HG02678 (cell line): ENCODE measurements around the gene PLXNB3.

Experiments used
- ATAC-seq: cut with Tn5 transposase; IDR thresholded peaks from one replicate; pipeline ENCODE4 v1.9.1; 2021; ENCODE audit warnings: mild to moderate bottlenecking, moderate library complexity; ENCODE audit not compliant: unreplicated experiment

Gene PLXNB3

DNA sequence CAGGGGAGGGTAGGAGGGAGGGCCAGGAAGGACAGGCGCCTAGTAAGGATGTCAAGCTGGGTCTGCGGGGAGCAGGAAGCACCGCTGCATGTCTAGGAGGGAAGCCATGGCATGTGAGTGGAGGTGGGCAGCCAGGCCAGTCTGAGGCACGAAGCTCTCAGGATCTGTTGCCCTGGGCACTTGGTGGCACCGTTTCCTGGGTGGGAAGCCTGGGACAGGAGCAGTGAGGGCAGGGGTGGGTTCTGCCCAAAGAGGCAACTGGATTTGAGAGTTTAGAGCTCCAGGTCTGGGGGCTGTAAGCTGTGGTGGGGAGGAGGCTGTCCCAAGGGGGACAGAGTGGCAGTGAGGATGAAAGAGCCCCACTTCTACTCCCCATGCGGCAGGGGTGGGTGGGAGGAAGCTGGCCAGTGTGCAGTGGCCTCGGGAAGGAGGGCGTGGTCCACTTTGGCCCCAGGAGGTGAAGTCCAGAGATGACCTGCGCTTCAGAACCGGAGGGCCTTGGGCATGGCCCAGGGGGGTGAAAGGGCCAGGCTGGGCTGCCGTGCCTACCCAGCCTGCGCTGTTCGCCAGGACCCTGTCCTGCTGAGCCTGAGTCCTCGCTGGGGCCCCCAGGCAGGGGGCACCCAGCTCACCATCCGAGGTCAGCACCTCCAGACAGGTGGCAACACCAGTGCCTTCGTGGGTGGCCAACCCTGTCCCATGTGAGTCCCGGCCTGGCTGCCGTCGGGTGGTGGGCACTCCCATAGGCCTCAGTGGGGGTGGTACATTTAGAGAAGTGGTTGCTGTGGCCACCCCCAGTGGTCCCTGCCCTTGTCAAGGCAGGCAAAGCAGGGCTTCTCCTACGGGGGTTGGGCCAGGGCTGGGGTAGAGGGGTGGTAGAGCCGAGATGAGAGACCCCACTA lies 8.5 kb downstream of the PLXNB3 start:
- no peak for ATAC-seq

DNA sequence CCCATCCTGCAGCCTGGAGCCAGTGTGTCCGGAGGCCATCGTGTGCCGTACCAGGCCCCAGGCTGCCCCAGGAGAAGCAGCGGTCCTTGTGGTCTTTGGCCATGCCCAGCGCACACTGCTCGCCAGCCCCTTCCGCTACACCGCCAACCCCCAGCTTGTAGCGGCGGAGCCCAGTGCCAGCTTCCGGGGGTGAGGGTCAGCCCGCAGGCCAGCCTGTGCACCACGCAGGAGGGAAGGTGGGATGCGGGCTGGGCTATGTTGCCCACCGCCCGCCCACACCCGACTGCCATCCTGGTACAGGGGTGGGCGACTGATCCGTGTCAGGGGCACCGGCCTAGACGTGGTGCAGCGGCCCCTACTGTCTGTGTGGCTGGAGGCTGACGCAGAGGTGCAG lies 9.2 kb downstream of the PLXNB3 start:
- ATAC-seq: no peak

DNA sequence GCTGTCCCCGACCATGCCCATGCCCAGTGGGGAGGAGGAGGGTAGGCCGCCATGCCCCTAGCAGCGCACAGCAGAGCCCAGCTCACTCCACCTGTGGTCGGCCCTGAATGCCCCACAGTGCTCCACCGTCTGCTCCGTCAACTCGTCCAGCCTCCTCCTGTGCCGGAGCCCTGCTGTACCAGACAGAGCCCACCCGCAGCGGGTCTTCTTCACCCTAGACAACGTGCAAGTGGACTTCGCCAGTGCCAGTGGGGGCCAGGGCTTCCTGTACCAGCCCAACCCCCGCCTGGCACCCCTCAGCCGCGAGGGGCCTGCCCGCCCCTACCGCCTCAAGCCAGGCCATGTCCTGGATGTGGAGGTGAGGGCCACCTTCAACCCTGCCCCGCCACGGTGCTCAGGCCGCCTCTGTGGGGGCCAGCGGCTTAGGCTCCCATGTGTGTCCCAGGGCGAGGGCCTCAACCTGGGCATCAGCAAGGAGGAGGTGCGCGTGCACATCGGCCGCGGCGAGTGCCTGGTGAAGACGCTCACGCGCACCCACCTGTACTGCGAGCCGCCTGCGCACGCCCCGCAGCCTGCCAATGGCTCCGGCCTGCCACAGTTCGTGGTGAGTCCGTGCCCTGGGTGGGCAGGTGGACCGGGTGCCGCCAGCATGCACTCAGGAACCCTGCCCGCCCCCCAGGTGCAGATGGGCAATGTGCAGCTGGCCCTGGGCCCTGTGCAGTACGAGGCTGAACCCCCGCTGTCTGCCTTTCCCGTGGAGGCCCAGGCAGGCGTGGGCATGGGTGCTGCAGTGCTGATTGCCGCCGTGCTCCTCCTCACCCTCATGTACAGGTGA lies 9.9 kb downstream of the PLXNB3 start:
- ATAC-seq: no peak

DNA sequence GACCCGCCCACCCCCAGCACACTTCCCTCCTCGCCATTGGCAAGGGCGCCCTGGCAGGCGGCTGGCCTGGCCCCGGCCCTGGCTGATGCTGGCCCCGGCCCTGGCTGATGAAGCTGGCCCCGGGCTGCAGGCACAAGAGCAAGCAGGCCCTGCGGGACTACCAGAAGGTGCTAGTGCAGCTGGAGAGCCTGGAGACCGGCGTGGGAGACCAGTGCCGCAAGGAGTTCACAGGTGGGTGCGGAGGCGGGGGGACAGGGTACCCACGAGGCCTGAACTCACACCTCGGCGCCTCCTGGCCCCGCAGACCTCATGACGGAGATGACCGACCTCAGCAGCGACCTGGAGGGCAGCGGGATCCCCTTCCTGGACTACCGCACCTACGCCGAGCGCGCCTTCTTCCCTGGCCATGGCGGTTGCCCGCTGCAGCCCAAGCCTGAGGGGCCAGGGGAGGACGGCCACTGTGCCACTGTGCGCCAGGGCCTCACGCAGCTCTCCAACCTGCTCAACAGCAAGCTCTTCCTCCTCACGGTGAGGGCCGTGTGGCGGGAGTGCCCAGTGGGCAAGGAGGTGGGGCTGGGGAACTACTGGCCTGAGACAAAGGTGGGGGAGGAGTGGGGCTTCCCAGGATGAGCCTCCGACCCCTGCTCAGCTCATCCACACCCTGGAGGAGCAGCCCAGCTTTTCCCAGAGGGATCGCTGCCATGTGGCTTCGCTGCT lies 10.7 kb downstream of the PLXNB3 start:
- ATAC-seq: no peak

DNA sequence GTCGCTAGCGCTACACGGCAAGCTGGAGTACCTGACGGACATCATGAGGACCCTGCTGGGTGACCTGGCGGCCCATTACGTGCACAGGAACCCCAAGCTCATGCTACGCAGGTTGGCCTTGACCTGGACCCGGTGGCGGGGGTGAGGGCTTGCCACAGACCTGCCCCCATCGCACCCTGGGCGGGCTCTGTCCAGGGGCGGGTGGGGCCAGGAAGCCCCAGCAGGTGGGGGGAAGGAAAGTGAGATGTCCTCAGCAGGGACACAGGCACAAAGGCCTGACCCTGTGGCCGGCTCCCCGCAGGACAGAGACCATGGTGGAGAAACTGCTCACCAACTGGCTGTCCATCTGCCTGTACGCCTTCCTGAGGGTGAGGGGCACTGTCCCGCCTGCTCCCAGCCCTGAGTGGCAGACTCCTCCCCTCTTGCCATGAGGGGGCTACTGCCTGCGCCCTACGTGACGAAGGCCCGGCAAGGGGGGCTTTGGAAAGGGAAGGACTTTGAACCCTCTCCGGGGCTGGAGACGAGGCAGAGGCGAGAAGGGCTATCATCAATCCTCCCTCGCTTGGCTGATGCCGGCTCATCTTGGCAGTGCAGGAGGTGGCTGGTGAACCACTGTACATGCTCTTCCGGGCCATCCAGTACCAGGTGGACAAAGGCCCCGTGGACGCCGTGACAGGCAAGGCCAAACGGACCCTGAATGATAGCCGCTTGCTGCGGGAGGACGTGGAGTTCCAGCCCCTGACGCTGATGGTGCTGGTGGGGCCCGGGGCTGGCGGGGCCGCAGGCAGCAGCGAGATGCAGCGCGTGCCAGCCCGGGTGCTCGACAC lies 11.5 kb downstream of the PLXNB3 start:
- no peak for ATAC-seq

DNA sequence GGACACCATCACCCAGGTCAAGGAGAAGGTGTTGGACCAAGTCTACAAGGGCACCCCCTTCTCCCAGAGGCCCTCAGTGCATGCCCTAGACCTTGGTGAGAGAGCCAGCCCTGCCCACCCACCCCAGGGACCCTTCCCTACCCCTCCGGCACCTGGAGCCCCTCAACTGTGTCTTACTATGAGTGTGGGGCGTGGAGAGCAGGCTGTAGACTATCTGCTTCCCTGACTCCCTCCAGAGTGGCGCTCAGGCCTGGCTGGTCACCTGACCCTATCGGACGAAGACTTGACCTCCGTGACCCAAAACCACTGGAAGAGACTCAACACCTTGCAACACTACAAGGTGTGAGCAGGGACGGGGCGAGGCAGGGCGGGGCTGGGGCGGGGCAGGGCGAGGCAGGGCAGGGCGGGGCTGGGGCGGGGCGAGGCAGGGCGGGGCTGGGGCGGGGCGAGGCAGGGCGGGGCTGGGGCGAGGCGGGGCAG lies 12.1 kb downstream of the PLXNB3 start:
- ATAC-seq: no peak

DNA sequence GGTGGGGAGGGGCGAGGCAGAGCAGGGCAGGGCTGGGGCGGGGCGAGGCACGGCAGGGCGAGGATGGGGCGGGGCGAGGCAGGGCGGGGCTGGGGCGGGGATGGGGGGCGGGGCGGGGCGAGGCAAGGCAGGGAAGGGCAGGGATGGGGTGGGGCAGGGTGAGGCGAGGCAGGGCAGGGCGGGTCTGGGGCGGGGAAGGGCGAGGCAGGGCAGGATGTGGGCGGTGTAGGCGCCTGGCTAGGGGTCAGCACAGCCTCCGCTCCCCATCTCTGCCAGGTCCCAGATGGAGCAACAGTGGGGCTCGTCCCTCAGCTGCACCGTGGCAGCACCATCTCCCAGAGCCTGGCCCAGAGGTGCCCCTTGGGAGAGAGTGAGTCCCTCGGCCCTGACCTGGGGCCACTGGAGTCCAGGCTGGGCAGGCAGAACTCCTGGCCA lies 12.6 kb downstream of the PLXNB3 start:
- ATAC-seq: no peak

DNA sequence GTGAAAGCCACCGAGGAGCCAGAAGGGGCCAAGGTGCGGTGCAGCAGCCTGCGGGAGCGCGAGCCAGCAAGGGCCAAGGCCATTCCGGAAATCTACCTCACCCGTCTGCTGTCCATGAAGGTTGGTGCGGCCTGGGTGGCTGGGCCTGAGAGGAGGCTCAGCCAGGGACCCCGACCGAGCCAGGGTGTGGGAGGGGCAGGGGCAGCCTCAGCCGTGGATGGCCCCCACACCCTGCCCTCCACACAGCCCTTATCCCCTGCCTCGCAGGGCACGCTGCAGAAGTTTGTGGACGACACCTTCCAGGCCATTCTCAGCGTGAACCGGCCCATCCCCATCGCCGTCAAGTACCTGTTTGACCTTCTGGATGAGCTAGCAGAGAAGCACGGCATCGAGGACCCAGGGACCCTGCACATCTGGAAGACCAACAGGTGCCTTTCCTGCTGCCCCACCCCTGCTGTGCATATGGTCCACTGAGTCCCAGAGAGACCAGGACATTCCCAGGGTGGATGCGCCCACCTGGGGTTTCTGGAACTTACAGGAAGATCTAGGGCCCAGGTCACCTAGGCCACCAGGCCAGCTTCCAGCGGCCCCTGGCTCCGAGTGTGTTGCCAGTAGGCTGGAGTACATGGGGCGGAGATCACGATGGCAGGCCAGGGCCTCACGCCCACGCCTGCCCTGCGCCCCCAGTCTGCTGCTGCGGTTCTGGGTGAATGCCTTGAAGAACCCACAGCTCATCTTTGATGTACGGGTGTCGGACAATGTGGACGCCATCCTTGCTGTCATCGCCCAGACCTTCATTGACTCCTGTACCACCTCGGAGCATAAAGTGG lies 13.4 kb downstream of the PLXNB3 start:
- no peak for ATAC-seq

DNA sequence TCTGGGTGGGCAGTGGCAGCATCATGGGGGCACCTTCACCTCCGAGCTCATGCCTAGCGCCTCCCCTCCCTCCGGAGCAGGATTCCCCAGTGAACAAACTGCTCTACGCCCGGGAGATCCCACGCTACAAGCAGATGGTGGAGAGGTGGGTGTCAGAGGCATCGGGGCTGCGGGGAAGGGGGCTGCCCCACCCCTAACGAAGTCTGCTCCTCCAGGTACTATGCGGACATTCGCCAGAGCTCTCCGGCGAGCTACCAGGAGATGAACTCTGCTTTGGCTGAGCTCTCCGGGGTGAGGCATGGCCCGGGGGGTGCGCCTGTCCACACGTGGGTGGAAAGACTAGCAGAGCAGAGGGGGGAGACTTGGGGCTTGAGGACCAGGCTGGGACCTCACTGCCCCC lies 14.1 kb downstream of the PLXNB3 start:
- ATAC-seq: no peak

DNA sequence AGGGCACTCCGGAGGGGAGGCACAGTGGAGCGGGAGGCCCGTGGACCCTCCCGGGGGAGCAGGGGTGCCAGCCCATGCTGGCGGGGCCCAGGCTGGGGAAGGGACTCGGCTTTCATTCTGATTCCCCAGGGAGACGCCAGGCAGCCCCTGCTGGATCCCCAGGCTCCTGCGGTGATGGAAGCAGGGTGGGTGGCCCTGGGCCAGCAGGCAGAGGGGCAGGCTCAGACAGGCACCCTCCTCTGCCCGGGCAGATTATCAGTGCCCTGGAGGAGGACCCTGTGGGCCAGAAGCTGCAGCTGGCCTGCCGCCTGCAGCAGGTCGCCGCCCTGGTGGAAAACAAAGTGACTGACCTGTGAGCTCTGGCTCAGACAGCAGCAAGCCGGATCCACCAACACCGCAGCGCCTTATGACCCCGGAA lies 14.6 kb downstream of the PLXNB3 start:
- no peak for ATAC-seq

DNA sequence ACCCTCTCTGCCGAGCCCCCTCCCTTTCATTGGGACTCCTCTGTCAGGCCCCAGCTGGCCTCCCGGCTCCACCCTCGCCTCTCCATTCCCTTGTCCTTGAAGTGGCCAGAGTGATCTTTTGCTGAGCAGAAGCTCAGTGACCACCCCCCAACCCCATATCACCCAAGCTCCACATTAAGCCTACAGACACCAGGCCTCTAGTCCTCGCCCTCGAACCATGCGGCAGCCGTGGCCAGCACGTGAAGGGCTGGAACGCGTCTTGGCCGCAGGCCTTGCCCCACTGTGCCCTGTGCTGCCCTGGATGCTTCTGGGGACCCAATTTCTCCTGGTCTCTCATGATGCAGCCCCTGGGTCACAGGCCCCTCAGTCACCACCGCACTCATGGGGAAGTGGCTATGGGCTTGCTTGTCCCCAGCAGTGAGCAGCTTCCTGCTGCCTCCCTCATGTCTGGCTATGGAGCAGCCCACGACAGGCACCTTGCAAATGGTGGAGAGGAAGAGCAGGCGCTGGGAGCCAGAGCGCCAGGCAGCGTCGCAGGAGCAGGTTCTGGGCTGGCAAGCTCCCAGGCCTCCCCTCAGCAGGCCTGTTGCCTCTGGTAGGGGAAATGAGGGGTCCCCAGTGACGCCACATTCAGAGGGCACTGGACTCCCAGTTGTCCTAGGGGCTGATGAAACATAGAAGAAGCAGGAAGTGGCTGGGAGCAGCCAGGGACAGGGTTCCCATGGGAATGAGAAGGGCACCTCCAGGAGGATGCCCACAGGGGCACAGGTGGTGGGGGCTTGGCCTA lies 16.0 kb downstream of the PLXNB3 start:
- no peak for ATAC-seq

DNA sequence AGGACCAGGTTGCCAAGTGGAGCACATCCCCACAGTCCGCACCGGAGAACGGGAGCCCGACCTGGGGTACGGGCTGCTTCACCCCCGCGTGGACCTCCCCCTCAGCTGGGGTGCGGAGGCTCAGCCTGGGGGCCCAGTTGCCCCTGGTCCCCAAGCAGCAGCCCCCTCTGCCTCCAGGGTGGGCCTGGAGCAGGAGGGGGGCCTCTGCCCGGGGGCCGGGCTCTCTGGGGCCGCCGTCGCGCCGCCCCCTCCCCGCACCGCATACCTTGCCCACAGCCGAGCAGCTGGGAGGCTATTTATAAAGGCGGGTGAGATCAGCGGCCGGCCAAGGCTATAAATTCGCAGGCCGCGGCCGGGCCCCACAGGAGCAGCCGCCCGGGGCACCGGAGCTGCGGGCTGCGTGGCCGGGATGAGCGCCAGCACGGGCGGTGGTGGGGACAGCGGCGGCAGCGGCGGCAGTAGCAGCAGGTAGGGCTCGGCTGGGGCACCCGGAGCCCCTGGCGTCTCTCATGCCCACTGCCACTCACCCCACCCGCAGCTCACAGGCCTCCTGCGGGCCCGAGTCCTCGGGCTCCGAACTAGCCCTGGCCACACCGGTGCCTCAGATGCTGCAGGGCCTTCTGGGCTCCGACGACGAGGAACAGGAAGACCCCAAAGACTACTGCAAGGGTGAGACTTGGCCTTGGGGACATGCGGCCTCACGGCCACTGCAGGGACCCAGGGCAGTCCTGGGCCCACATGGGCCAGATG lies 16.8 kb downstream of the PLXNB3 start, which contains the start of gene SRPK3:
TSS of gene SRPK3 (plus strand) at position 364 of the 750 bp plus-strand sequence. CDS start at position 410, 46 bp downstream.
- no peak for ATAC-seq

DNA sequence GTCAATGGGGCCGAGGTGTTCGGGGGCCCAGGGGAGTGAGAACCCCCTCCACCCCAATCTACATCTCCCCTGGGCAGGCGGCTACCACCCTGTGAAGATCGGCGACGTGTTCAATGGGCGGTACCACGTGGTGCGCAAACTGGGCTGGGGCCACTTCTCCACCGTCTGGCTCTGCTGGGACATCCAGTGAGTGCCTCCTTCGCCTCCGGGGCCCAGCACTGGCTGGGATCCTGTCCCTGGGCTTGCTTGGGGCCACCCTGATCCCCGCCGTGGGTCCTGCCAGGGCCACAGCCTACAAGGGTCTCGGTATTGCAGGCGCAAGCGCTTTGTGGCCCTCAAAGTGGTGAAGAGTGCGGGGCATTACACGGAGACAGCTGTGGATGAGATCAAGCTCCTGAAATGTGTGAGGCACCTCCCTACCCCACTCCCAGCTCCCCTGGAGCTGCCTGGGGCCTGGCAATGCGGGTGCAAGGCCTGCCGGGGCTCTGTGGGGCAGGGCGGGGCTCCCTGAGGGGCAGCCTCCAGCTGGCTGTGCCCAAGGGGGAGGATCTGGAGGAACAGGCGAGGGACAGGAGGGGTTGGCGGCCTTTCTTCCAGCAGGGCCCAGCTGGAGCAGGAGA lies 17.5 kb downstream of the PLXNB3 start:
- ATAC-seq: no peak

DNA sequence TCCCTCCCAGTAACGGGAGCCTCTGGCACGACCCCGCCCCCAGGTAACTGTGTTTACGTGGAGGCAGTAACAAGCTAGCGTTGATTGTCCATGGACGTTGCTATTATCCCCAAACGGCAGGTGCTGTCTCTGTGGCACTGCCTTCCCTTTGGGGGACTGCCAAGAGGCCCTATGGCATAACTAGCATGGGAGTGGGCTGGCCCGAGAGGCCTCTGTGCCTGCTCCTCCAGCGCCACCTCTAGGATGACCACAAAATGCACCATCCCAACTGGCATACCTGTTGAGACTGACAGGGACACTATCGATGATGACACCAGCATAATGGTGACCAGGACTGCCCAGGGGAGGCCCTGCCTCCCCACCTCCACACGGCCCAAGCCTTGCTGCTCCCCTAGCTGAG lies 18.3 kb downstream of the PLXNB3 start:
- no peak for ATAC-seq

DNA sequence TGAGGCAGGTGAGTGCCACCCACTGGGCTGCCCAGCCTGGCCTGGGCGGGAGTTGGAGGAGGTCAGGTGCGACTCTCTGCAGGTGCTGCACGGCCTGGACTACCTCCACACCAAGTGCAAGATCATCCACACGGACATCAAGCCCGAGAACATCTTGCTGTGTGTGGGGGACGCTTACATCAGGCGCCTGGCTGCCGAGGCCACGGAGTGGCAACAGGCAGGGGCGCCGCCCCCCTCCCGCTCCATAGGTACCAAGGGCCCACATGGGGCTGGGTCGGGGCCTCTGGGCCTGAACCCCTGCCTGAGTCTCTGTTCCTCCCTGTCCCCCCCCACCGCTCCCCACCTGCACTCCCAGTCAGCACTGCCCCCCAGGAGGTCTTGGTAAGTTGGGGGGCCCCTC lies 18.8 kb downstream of the PLXNB3 start:
- no peak for ATAC-seq

DNA sequence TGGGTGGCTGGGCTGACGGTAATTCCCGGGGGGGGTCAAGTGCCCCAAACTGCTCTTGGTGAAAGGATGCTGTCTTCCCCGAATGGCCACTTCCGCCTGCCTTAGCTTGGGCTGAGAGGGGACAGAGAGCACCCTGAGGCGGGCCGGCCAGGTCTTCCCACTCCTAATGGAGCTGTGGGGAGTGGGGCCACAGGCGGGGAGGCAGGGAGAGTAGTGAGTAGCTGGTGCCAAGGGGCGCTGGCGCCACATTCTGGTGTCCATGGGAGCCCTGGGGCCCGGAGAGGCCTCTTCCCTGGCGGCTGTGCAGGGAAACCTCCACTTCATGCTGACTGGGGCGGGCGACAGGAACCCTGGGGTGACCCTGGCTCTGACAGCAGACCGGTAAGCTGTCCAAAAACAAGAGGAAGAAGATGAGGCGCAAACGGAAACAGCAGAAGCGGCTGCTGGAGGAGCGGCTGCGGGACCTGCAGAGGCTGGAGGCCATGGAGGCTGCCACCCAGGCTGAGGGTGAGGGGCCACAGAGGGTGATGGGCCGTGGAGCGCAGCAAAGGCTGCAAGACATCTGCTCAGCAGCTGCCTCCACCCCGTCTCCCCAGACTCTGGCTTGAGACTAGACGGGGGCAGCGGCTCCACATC lies 19.4 kb downstream of the PLXNB3 start:
- ATAC-seq: no peak
